WTC11 (cell line): ENCODE results near the gene KIRREL2.

Experiments used
- CTCF ChIP-seq: fragments of 200-600 bp; IDR thresholded peaks from 2 replicates; pipeline ENCODE4 v1.8.0; 2022; ENCODE audit warnings: antibody characterized with exemption
- EMX1 ChIP-seq: fragments of 250-450 bp; sonication (Bioruptor Pico); IDR thresholded peaks from 2 replicates; pipeline ENCODE4 v1.8.0; 2021; ENCODE audit warnings: mild to moderate bottlenecking
- HMGA2 ChIP-seq: fragments of 250-450 bp; sonication (Bioruptor Pico); IDR thresholded peaks from 2 replicates; pipeline ENCODE4 v1.4.0; 2021; ENCODE audit warnings: mild to moderate bottlenecking, moderate library complexity
- NR1H2 ChIP-seq: sonication (generic); formaldehyde crosslinking; IDR thresholded peaks from 2 replicates; pipeline ENCODE4 v1.9.0; 2021; ENCODE audit warnings: mild to moderate bottlenecking, moderate library complexity, missing genetic modification reagents
- ZBTB21 ChIP-seq: sonication (generic); formaldehyde crosslinking; IDR thresholded peaks from 2 replicates; pipeline ENCODE4 v1.8.1; 2023; ENCODE audit warnings: mild to moderate bottlenecking, missing genetic modification reagents, borderline replicate concordance

GRCh38 chr19:35858311-35858710 is 1.6 kb downstream of the KIRREL2 start:
- TF ChIP-seq HMGA2 (CRISPR knock-in tag) = no peak
- TF ChIP-seq ZBTB21 (CRISPR knock-in tag) = no peak
- no peak for TF ChIP-seq EMX1
- TF ChIP-seq CTCF = no peak
- TF ChIP-seq NR1H2 (CRISPR knock-in tag) = no peak
